HCT116 (cell line): ENCODE results near the gene FAXC.

Experiments used
- EZH2phosphoT487 ChIP-seq: fragments of 200-600 bp; IDR thresholded peaks from 2 replicates; pipeline ENCODE4 v1.6.1; 2018; ENCODE audit warnings: antibody characterized with exemption, borderline replicate concordance
- POLR2AphosphoS5 ChIP-seq: IDR thresholded peaks from 2 replicates; pipeline ENCODE4 v1.6.1; 2011; ENCODE audit warnings: mild to moderate bottlenecking, low read depth, low read length, moderate library complexity
- TF ChIP-seq, protein P1 (sequence below), 3 experiments: fragments of 200-600 bp in 1 of 3; sonication (generic) in 1 of 3; IDR thresholded peaks in 2 of 3; conservative IDR thresholded peaks in 1 of 3; 2 replicates each; pipeline ENCODE4 v1.5.1; 2012 to 2017; ENCODE audit warnings: low read depth in 2 of 3, low read length in 2 of 3, antibody characterized with exemption in 1 of 3, borderline replicate concordance in 1 of 3, control low read depth in 1 of 3, mild to moderate bottlenecking in 1 of 3, mixed read lengths in 1 of 3, mixed run types in 1 of 3, moderate library complexity in 1 of 3; ENCODE audit not compliant: insufficient read depth in 1 of 3

DNA sequence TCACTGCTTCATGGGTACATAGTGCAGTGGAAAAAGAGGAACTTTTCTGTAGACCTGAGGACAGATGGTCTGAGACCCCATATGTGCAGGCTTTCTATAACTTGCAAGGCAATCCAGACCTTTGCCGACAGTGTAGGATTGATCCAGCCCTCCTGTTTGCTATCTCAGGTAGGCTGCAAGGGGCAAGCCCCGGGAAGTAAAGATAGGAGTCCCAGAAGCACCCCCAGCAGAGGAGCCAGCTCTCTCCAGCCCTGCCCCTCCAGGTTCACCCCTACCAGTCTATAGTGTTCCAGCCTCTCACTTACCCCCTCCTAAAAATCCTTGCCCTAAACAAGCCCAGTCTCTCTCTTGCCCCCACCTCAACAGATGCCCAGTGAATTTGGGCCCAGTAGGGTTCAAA, 96.2 kb downstream of the FAXC start:
- TF ChIP-seq, protein P1, sequence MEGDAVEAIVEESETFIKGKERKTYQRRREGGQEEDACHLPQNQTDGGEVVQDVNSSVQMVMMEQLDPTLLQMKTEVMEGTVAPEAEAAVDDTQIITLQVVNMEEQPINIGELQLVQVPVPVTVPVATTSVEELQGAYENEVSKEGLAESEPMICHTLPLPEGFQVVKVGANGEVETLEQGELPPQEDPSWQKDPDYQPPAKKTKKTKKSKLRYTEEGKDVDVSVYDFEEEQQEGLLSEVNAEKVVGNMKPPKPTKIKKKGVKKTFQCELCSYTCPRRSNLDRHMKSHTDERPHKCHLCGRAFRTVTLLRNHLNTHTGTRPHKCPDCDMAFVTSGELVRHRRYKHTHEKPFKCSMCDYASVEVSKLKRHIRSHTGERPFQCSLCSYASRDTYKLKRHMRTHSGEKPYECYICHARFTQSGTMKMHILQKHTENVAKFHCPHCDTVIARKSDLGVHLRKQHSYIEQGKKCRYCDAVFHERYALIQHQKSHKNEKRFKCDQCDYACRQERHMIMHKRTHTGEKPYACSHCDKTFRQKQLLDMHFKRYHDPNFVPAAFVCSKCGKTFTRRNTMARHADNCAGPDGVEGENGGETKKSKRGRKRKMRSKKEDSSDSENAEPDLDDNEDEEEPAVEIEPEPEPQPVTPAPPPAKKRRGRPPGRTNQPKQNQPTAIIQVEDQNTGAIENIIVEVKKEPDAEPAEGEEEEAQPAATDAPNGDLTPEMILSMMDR (IDR thresholded peaks at IDR 0.05 in 2 of 3, conservative IDR thresholded peaks at IDR 0.05 in 1 of 3; ENCODE audit: borderline replicate concordance in 1 of 3, insufficient read depth in 1 of 3, low read depth in 2 of 3, low read length in 2 of 3): no peak
- TF ChIP-seq EZH2phosphoT487 (no peak), POLR2AphosphoS5 (no peak)
